GM12878 (cell line): ENCODE data around the gene STEAP2. TPM values are rescaled to one million over a fixed set of nuclear protein-coding genes. Genes with fewer than 3 reads are reported as not detected.

Experiments used
- ATAC-seq: fragments of 200-7000 bp; cut with Tn5 transposase; 3 replicates; pipeline ENCODE4 v1.9.1; 2020; ENCODE audit warnings: mild to moderate bottlenecking, moderate library complexity
- BruUV-seq: library from RNA; stranded (reverse); fragments of 400-500 nt; replicated peaks from 2 replicates; lab custom pipeline; 2021; lab: Mats Ljungman, UMichigan
- CTCF ChIA-PET: fragments of 300-600 bp; sonication (Branson Sonifier 250); formaldehyde crosslinking; extraction: SDS; loops from one replicate; lab custom pipeline; 2021; ENCODE audit warnings: inconsistent platforms; lab: Yijun Ruan, JAX
- POLR2A ChIA-PET: fragments of 350-600 bp; formaldehyde crosslinking; extraction: SDS; loops from one replicate; lab custom pipeline; 2021; ENCODE audit warnings: inconsistent platforms; lab: Charles Lee
- RAD21 ChIA-PET: fragments of 300-600 bp; sonication (Branson Sonifier 250); formaldehyde crosslinking; loops from one replicate; lab custom pipeline; 2023; ENCODE audit warnings: antibody characterized with exemption; ENCODE audit not compliant: unreplicated experiment; lab: Charles Lee
- SMC1A ChIA-PET: fragments of 300-600 bp; sonication (Branson Sonifier 250); formaldehyde crosslinking; loops from one replicate; lab custom pipeline; 2023; ENCODE audit not compliant: unreplicated experiment, uncharacterized antibody; lab: Charles Lee
- DNase-seq: peaks from one replicate; pipeline ENCODE4 v3.0.0-alpha.2; 2011; ENCODE audit warnings: low read depth, low spot score
- FAIRE-seq: peaks from 3 replicates; lab custom pipeline; 2011; peaks lifted over from hg19 to GRCh38; lab: Jason Lieb, UNC
- H2AFZ ChIP-seq: 2 replicates; pipeline ENCODE4 v1.6.0; 2011; ENCODE audit warnings: low read depth, low read length, control low read depth; ENCODE audit not compliant: control insufficient read depth
- H3K27ac ChIP-seq: 2 replicates; pipeline ENCODE4 v1.5.1; 2011; ENCODE audit warnings: control low read depth; ENCODE audit not compliant: control insufficient read depth, insufficient read depth
- H3K27me3 ChIP-seq, 2 experiments: replicated peaks in 1 of 2; 2 replicates each; pipeline versions ENCODE4 v1.6.0 to v1.6.1; 2011; ENCODE audit warnings: low read length in 1 of 2; ENCODE audit not compliant: control insufficient read depth in 2 of 2, insufficient read depth in 2 of 2
- H3K36me3 ChIP-seq, 2 experiments: 2 replicates each; pipeline ENCODE4 v1.5.1; 2011; ENCODE audit warnings: low read length in 1 of 2; ENCODE audit not compliant: control insufficient read depth in 2 of 2, insufficient read depth in 2 of 2
- H3K4me1 ChIP-seq: 2 replicates; pipeline ENCODE4 v1.6.1; 2011; ENCODE audit warnings: mild to moderate bottlenecking, low read length, moderate library complexity, mixed read lengths; ENCODE audit not compliant: control insufficient read depth, insufficient read depth
- H3K4me2 ChIP-seq: 2 replicates; pipeline ENCODE4 v1.6.0; 2011; ENCODE audit warnings: control low read depth; ENCODE audit not compliant: control insufficient read depth, insufficient read depth
- H3K4me3 ChIP-seq: fragments of 200-600 bp; sonication (generic); 2 replicates; pipeline ENCODE4 v1.5.1; 2016
- H3K79me2 ChIP-seq: 2 replicates; pipeline ENCODE4 v1.6.0; 2011; ENCODE audit warnings: low read length; ENCODE audit not compliant: control insufficient read depth, insufficient read depth
- H3K9ac ChIP-seq: 2 replicates; pipeline ENCODE4 v1.8.0; 2011; ENCODE audit warnings: low read length, control low read depth, mixed read lengths; ENCODE audit not compliant: control insufficient read depth, insufficient read depth
- H3K9me3 ChIP-seq: replicated peaks from 3 replicates; pipeline ENCODE4 v1.5.1; 2011; ENCODE audit warnings: mild to moderate bottlenecking, low read length; ENCODE audit not compliant: control insufficient read depth, insufficient read depth
- H4K20me1 ChIP-seq: 2 replicates; pipeline ENCODE4 v1.6.0; 2011; ENCODE audit not compliant: control insufficient read depth, insufficient read depth
- CBFB ChIP-seq: IDR thresholded peaks from 2 replicates; pipeline ENCODE4 v1.6.1; 2016; ENCODE audit warnings: antibody characterized with exemption, low read depth
- CTCF ChIP-seq, 3 experiments: IDR thresholded peaks in 2 of 3; conservative IDR thresholded peaks in 1 of 3; 2 replicates each; pipeline ENCODE4 v1.5.1; 2011; ENCODE audit warnings: low read depth in 3 of 3, low read length in 3 of 3, mild to moderate bottlenecking in 3 of 3, control low read depth in 2 of 3, moderate library complexity in 2 of 3, inconsistent platforms in 1 of 3, mixed read lengths in 1 of 3; ENCODE audit not compliant: control insufficient read depth in 2 of 3, insufficient read depth in 1 of 3; ENCODE audit errors: extremely low read depth in 1 of 3
- YBX1 ChIP-seq: fragments of 450-650 bp; IDR thresholded peaks from 2 replicates; pipeline ENCODE4 v1.6.1; 2016; ENCODE audit warnings: antibody characterized with exemption
- ZBTB11 ChIP-seq: fragments of 450-650 bp; formaldehyde crosslinking; IDR thresholded peaks from 2 replicates; pipeline ENCODE4 v1.5.0; 2022; ENCODE audit warnings: mild to moderate bottlenecking, missing genetic modification characterization
- ZNF274 ChIP-seq: IDR thresholded peaks from one replicate; pipeline ENCODE4 v1.8.0; 2011; ENCODE audit not compliant: insufficient read length, insufficient read depth
- ZNF622 ChIP-seq: fragments of 450-650 bp; IDR thresholded peaks from 2 replicates; pipeline ENCODE4 v1.6.1; 2017; ENCODE audit warnings: mild to moderate bottlenecking, inconsistent platforms
- WGBS: methylation state at CpG from one replicate; pipeline ENCODE4 v1.1.6; 2016; ENCODE audit warnings: low lambda C conversion rate; ENCODE audit not compliant: insufficient replicate concordance, insufficient coverage; ENCODE audit errors: missing lambda C conversion rate; 5-methylcytosine and 5-hydroxymethylcytosine counted together
- in situ Hi-C: fragments of 300-500 bp; cut with MboI; formaldehyde crosslinking; loops from 9 replicates; pipeline ENCODE4 v1.14.3; 2018; ENCODE audit warnings: mixed read lengths
- intact Hi-C: fragments of 100-400 bp; cut with micrococcal nuclease; formaldehyde crosslinking; loops from one replicate; pipeline ENCODE4 v1.14.2; 2022; ENCODE audit not compliant: unreplicated experiment
- polyA plus RNA-seq, 11 experiments: library from polyadenylated mRNA; depleted of rRNA in 4 of 11; unstranded in 6 of 11; stranded (reverse) in 5 of 11; fragments of >200 nt; fragmentation: Nextera tagmentation in 4 of 11; fragmentation: Illumina TruSeq in 1 of 11; extraction: Ambion mirVana in 4 of 11; extraction: Trizol in 1 of 11; gene quantifications; 1 replicate in 1 of 11; 2 replicates in 10 of 11; pipeline versions ENCODE4 v1.2.1 to v1.2.3, GENCODE V29; 2011 to 2016; ENCODE audit warnings: inconsistent platforms in 2 of 11, missing spikeins in 2 of 11, low read depth in 1 of 11
- total RNA-seq, 4 experiments: library from RNA; depleted of rRNA in 3 of 4; stranded (reverse); fragments of >200 nt in 3 of 4; fragmentation: Illumina TruSeq in 1 of 4; extraction: Trizol in 1 of 4; gene quantifications; 2 replicates each; pipeline versions ENCODE4 v1.2.1 to v1.2.3, GENCODE V29; 2013 to 2021

STEAP2 gene
- total and polyA plus RNA-seq, 10 of the 15 experiments (the other 5 are each of a cell fraction or from before 2014, with no cell fraction given) = 0.64 to 17.6 (median 1.8) TPM

- no peak for DNase-seq
- Histone ChIP-seq H4K20me1 (no peaks in the 10 kb centered on the region), H3K4me3 (no peak overlapping the region), H3K36me3 (no peaks in the 10 kb centered on the region), H3K9me3 (no peaks in the 10 kb centered on the region), H3K4me2 (no peak overlapping the region), H3K4me1 (no peaks in the 10 kb centered on the region), H3K27ac (no peak overlapping the region), H3K27me3 (no peaks in the 10 kb centered on the region), H3K9ac (no peak overlapping the region), H3K79me2 (no peaks in the 10 kb centered on the region), H2AFZ (no peak overlapping the region)
- in situ Hi-C loops = no loop called here
- ChIA-PET SMC1A (interaction anchor here (1.5 to 12.3 kb wide), 4 partner anchors 7 to 114 kb away, joined by 6 to 116 read pairs (median 28); partner anchors contain the start of genes CFAP69 and STEAP2), RAD21 (no interaction called here), CTCF (interaction anchor here (0.8 to 1.0 kb wide), 2 partner anchors 17 to 191 kb away, joined by 3 to 5 read pairs; no protein-coding TSS in a partner anchor), POLR2A (interaction anchor here (1.5 kb wide), 1 partner anchor 9 kb away, joined by 4 read pairs; no protein-coding TSS in a partner anchor)
- FAIRE-seq = no peak
- TF ChIP-seq CBFB (no peak), ZNF622 (no peak), ZNF274 (no peak), CTCF (IDR thresholded peaks at IDR 0.05 in 2 of 3, conservative IDR thresholded peaks at IDR 0.05 in 1 of 3; ENCODE audit: control insufficient read depth in 2 of 3, extremely low read depth in 1 of 3, insufficient read depth in 1 of 3, low read depth in 3 of 3, low read length in 3 of 3) (no peak)
- intact Hi-C loops = no loop called here
- WGBS = 36% methylated on average over 3 of the region's 3 CpGs
- no peak for ATAC-seq
- BruUV-seq = no TSS peak
Observed at GRCh38 chr7:90231304-90231703, 19.8 kb downstream of the STEAP2 start.

GRCh38 chr7:90232430-90232829, 20.9 kb downstream of the STEAP2 start:
- Histone ChIP-seq H3K79me2 (no peaks in the 10 kb centered on the region), H3K36me3 (no peaks in the 10 kb centered on the region)
- no peak for DNase-seq
- 26% methylated on average over 5 of the region's 5 CpGs for WGBS
- in situ Hi-C loops = no loop called here
- TF ChIP-seq YBX1 = no peak
- TF ChIP-seq ZBTB11 = no peak
- TF ChIP-seq, all 136 proteins: peak for 0
- ChIA-PET CTCF (interaction anchor here (0.7 kb wide), 1 partner anchor 15 kb away, joined by 3 read pairs; no protein-coding TSS in a partner anchor), RAD21 (no interaction called here), POLR2A (interaction anchor here (0.8 to 1.0 kb wide), 2 partner anchors 9 to 10 kb away, joined by 4 to 5 read pairs; no protein-coding TSS in a partner anchor), SMC1A (interaction anchor here (1.9 to 12.3 kb wide), 3 partner anchors 8 to 19 kb away, joined by 8 to 116 read pairs (median 47); partner anchors contain the start of genes CFAP69 and STEAP2)
- BruUV-seq = no TSS peak
- ATAC-seq = no peak
- no peak for FAIRE-seq
- Histone ChIP-seq H3K4me1 (no peaks in the 10 kb centered on the region), H2AFZ (no peak overlapping the region), H4K20me1 (no peaks in the 10 kb centered on the region), H3K4me2 (no peak overlapping the region), H3K27me3 (no peaks in the 10 kb centered on the region), H3K27ac (no peak overlapping the region), H3K9ac (no peak overlapping the region), H3K9me3 (no peaks in the 10 kb centered on the region), H3K4me3 (no peak overlapping the region)
- intact Hi-C loops = no loop called here
